Ascending aorta (tissue), 2 donors: Measurements from ENCODE around the gene RAB11FIP2. TPM values are rescaled to one million over a fixed set of nuclear protein-coding genes. Genes with fewer than 3 reads are reported as not detected.

Source experiments
- DNase-seq, 2 donors: peaks; one replicate each; pipeline ENCODE4 v3.0.0-alpha.2; 2019; ENCODE audit warnings: low spot score in 2 of 2
- H3K27ac ChIP-seq, 2 donors: fragments of 200-600 bp; sonication (generic); one replicate each; pipeline ENCODE4 v1.5.1; 2016 to 2017; ENCODE audit warnings: mild to moderate bottlenecking in 1 of 2
- H3K27me3 ChIP-seq: fragments of 200-600 bp; sonication (generic); one replicate; pipeline ENCODE4 v1.5.1; 2017
- H3K36me3 ChIP-seq, 2 donors: fragments of 200-600 bp; sonication (generic); one replicate each; pipeline ENCODE4 v1.5.1; 2016
- H3K4me1 ChIP-seq, 2 donors: fragments of 200-600 bp; sonication (generic); one replicate each; pipeline ENCODE4 v1.5.1; 2016 to 2017; ENCODE audit warnings: mild to moderate bottlenecking in 1 of 2
- H3K4me3 ChIP-seq, 2 donors: fragments of 200-600 bp; sonication (generic); one replicate each; pipeline ENCODE4 v1.5.1; 2016 to 2017; ENCODE audit warnings: mild to moderate bottlenecking in 1 of 2
- H3K9me3 ChIP-seq, 2 donors: fragments of 200-600 bp; sonication (generic); one replicate each; pipeline ENCODE4 v1.5.1; 2016
- intact Hi-C: fragments of 100-400 bp; cut with DNase I; formaldehyde crosslinking; loops from one replicate; pipeline ENCODE4 v1.15.1; 2023
- total RNA-seq: library from RNA; depleted of rRNA; stranded (reverse); fragments of >200 nt; gene quantifications from one replicate; pipeline ENCODE4 v1.1.0, GENCODE V29; 2016
- TF ChIP-seq, protein P1 (sequence below), 3 experiments: fragments of 200-600 bp in 2 of 3; fragments of 450-650 bp in 1 of 3; sonication (generic) in 2 of 3; IDR thresholded peaks; one replicate each; pipeline ENCODE4 v1.5.1; 2016 to 2019; ENCODE audit warnings: antibody characterized with exemption in 3 of 3, mild to moderate bottlenecking in 1 of 3, moderate library complexity in 1 of 3

Gene RAB11FIP2
- total RNA-seq, 1 donor from 2014 or later: 2.8 TPM

DNA sequence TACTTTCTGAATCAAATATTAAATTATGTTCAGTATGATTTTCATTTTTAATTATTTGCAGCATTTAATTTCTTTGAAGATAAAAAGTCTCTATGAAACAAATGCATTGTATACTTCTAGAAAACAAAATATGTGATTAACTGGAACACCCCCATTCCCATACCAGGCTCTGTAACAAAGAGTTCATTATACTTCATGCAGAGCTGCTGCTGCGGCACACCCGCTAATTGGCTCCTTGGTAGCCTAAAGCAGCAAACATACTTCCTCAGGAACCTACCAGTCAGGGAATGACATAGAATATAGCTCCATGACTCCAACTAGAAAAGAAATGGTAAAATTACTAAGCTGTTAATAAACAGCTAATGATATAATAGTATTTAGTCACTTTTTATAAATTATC, 19.3 kb downstream of the RAB11FIP2 start:
- Histone ChIP-seq H3K4me3 (no peak overlapping the region), H3K36me3 (no peaks in the 10 kb centered on the region), H3K27ac (no peak overlapping the region), H3K9me3 (no peaks in the 10 kb centered on the region), H3K4me1 (peaks cover 0 to 2% of the 10 kb centered on the region in 2 donors), H3K27me3 (no peaks in the 10 kb centered on the region)
- DNase-seq: no peak
- intact Hi-C loops: loop anchor here (10.0 kb wide), 1 partner anchor 77 kb away; no protein-coding TSS in a partner anchor
- TF ChIP-seq, protein P1, sequence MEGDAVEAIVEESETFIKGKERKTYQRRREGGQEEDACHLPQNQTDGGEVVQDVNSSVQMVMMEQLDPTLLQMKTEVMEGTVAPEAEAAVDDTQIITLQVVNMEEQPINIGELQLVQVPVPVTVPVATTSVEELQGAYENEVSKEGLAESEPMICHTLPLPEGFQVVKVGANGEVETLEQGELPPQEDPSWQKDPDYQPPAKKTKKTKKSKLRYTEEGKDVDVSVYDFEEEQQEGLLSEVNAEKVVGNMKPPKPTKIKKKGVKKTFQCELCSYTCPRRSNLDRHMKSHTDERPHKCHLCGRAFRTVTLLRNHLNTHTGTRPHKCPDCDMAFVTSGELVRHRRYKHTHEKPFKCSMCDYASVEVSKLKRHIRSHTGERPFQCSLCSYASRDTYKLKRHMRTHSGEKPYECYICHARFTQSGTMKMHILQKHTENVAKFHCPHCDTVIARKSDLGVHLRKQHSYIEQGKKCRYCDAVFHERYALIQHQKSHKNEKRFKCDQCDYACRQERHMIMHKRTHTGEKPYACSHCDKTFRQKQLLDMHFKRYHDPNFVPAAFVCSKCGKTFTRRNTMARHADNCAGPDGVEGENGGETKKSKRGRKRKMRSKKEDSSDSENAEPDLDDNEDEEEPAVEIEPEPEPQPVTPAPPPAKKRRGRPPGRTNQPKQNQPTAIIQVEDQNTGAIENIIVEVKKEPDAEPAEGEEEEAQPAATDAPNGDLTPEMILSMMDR (IDR thresholded peaks at IDR 0.05): no peak

DNA sequence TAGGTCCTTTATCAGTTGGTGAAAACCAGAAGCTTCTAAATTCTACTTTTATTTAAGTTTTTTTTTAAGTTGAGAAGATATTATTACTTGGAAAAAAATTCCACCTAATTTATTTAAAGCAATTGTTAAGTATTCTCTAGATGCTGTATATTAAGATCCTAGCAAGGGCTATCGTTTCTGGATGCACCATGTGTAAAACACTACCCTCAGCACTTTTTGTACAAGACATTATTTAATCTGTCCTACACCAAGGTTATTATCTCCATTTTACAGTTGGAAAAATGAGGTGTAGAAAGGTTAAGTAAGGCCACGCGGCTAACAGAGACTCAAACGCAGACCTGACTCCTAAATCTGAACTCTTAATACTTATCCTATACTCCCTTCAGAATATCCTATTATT, 19.8 kb downstream of the RAB11FIP2 start:
- TF ChIP-seq, protein P1 (IDR thresholded peaks at IDR 0.05): no peak
- no peak for DNase-seq
- H3K9me3 ChIP-seq: no peaks in the 10 kb centered on the region
- H3K4me1 ChIP-seq: peaks cover 0 to 2% of the 10 kb centered on the region in 2 donors
- H3K27ac ChIP-seq: no peak overlapping the region
- intact Hi-C loops: loop anchor here (10.0 kb wide), 1 partner anchor 78 kb away; no protein-coding TSS in a partner anchor
- no peak overlapping the region for H3K4me3 ChIP-seq
- H3K27me3 ChIP-seq: no peaks in the 10 kb centered on the region
- H3K36me3 ChIP-seq: no peaks in the 10 kb centered on the region

DNA sequence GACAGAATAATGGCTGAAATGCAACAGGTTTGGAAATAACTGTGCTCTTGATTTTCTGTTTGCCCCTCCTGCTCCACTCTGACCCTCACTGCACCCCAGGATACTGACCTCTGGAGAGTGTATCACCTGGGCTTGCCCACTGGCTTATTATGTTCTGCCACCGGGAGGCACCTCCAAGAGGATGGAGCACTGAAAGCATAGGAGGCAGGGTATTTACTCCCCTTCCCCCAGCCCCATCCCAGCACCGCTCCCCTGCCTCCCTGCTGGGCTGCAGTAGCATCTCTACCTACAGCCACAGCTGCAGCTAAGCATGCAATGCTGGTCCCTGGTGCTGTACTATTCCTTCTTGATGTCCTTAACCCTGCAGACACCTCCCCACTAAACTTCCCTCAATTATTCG, 26.4 kb downstream of the RAB11FIP2 start:
- DNase-seq: no peak

DNA sequence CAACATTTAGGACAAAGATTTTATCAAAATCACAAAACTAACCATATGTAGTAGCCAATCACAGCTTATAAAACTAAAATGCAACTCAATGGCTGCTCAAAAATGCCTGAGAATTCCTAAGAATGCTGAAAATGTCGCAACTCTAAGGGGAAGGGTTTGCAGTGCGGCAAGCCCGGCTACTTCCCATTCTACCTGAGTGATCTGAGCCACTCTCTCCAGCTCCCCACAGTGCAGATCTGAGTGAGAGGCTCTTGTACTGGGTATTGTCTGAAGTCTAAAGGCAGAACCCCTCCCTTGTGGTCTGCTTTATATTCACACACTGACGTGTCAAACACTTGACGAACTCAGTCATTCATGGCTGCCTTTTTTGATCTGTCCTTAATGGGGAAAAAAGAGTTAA, 28.9 kb downstream of the RAB11FIP2 start:
- H3K9me3 ChIP-seq: no peaks in the 10 kb centered on the region
- intact Hi-C loops: no loop called here
- no peaks in the 10 kb centered on the region for H3K4me1 ChIP-seq
- H3K36me3 ChIP-seq: peaks cover 0 to 13% of the 10 kb centered on the region in 2 donors
- no peak overlapping the region for H3K4me3 ChIP-seq
- H3K27ac ChIP-seq: no peak overlapping the region
- TF ChIP-seq, protein P1 (IDR thresholded peaks at IDR 0.05): no peak
- no peaks in the 10 kb centered on the region for H3K27me3 ChIP-seq
- no peak for DNase-seq

More for the DNA sequence above, 26.4 kb downstream of the RAB11FIP2 start:
- intact Hi-C loops: loop anchor here (10.0 kb wide), 1 partner anchor 84 kb away; no protein-coding TSS in a partner anchor
- Histone ChIP-seq H3K27me3 (no peaks in the 10 kb centered on the region), H3K4me1 (no peaks in the 10 kb centered on the region), H3K36me3 (peaks cover 0 to 13% of the 10 kb centered on the region in 2 donors), H3K9me3 (no peaks in the 10 kb centered on the region), H3K27ac (no peak overlapping the region), H3K4me3 (no peak overlapping the region)
- TF ChIP-seq, protein P1 (IDR thresholded peaks at IDR 0.05): no peak

DNA sequence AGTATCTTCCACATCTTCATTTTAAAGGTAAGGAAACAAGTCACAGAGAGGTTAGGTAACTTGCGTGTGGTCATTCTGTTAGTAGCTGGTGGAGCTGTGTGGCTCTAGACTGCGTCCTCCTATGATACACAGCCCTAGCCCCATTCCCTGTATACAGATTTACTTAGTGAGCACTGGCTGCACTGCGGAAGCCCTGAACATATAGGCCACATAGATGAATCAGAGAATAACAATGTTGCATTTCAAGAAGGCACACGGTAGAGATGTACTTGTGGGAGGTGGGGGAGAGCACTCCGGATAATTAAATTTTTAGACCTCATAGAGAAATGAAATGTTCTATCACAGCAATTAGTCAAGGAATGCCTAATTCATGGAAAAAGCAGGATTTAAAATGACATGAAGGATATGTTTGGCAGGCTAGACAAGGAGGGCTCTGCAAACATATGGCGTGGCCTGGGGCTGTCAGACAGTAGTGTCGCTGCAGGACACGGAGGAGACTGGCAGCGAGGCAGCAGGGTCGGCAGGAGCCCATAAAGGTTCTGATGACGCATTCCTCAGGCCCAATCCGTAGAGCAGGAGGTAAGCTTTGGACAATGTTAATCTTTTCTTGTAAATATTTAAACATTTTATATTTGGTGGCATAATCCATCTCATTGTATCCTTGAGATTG, 29.5 kb downstream of the RAB11FIP2 start:
- no peak for DNase-seq
- Histone ChIP-seq H3K4me1 (no peaks in the 10 kb centered on the region), H3K9me3 (no peaks in the 10 kb centered on the region), H3K4me3 (no peak overlapping the region), H3K27me3 (no peaks in the 10 kb centered on the region), H3K36me3 (peaks cover 0 to 13% of the 10 kb centered on the region in 2 donors), H3K27ac (no peak overlapping the region)
- TF ChIP-seq, protein P1 (IDR thresholded peaks at IDR 0.05): no peak
- intact Hi-C loops: no loop called here
